SU-DHL-6 (cell line): Measurements from ENCODE around the gene SCAMP2.

ENCODE experiments used
- EZH2phosphoT487 ChIP-seq: fragments of 200-600 bp; sonication (generic), shearing (Covaris generic); conservative IDR thresholded peaks from 2 replicates; pipeline ENCODE4 v1.6.1; 2018; ENCODE audit warnings: mild to moderate bottlenecking, antibody characterized with exemption, low read length, moderate library complexity, mixed read lengths
- TF ChIP-seq, protein P1 (sequence below): fragments of 200-600 bp; sonication (generic); IDR thresholded peaks from one replicate; pipeline ENCODE4 v1.5.1; 2017; ENCODE audit warnings: antibody characterized with exemption, mild to moderate bottlenecking, low read length, moderate library complexity; ENCODE audit not compliant: insufficient read depth, poor library complexity, severe bottlenecking

DNA sequence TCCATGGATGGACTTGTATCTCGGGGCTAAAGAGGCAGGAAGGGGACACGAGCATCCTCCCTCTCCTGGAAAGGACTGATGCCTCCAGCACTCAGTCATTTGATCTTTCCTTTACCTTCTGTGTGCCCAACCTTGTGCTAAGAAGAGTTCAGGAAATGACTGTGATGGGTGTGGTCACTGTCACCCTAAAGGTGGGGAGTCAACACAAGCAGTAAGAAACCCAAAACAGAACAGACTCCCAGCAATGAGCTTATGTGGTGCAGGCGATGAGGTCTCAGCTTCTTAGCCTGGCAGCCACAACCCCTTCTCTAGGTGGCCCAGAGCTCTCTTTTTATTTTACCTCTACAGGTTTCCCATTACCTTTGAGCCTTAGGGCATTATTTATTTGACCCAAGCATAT is 20.5 kb upstream of the SCAMP2 start:
- TF ChIP-seq, protein P1, sequence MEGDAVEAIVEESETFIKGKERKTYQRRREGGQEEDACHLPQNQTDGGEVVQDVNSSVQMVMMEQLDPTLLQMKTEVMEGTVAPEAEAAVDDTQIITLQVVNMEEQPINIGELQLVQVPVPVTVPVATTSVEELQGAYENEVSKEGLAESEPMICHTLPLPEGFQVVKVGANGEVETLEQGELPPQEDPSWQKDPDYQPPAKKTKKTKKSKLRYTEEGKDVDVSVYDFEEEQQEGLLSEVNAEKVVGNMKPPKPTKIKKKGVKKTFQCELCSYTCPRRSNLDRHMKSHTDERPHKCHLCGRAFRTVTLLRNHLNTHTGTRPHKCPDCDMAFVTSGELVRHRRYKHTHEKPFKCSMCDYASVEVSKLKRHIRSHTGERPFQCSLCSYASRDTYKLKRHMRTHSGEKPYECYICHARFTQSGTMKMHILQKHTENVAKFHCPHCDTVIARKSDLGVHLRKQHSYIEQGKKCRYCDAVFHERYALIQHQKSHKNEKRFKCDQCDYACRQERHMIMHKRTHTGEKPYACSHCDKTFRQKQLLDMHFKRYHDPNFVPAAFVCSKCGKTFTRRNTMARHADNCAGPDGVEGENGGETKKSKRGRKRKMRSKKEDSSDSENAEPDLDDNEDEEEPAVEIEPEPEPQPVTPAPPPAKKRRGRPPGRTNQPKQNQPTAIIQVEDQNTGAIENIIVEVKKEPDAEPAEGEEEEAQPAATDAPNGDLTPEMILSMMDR: no peak
- TF ChIP-seq EZH2phosphoT487: no peak
